ENCODE measurements around the gene SASH1.

The SASH1 gene

DNA sequence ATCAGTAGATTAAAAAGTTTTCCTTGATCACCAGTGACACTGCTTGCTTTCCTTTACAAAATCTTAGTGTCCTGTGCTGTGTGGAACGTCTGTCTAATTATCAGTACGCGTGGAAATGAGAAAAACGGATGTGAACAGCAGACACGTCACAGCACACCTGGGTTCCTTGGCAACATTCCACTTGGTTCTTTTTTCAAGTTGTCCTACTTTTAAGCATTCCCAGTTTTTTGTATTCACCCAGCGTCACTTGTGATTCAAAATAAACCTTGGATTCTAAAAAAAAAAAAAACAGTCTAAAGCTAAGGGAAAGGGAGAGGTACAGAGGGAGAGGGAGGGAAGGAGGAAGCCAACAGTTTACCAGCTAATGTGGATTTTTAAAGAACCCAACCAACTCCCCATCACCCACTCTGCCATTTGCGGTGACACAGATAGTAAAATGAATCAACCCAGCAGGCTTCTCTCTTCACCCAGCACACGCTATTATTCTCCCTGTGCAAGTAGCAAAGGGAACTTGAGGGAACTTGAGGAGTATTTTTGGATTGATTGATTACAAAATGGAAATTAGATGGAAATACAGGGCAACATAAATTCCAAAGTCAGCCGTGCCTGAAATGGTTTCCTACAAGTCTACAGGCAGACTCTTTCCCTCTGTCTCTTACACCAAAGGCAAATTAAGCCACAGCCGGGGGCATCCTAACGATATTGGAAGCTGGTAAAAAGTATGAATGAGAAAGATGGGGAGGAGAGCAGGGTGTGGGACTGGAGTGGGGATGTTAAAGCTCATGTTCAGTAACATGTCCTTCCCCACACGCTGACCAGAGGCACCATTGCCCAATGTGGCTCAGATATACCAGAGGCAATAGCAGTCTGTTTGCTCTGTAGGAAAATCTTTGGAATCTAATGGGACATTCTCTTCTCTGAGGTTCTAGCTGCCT lies 129.8 kb downstream of the SASH1 start:
- no peak overlapping the region for H3K9ac ChIP-seq (ENCODE audit: low read length)

DNA sequence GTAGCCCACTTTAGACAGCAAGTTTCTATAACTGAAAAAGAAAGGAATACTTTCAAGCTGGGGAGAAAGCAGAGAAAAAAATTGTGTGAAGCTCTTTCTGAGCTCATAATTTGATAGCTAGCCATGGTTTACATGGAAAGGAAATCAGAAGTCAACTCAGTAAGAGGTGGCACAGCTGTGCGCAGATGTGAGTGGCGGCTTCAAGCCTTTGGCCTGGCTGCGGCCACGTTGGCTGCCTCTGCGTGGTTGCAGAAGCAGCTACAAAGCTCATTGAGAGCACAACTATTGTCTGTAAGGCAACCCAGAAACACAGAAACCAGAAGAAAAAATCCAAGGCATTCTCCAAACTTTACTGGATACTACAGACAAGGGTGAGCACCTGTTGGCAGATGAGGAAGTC lies 136.9 kb downstream of the SASH1 start:
- Histone ChIP-seq H4K20me1 (ENCODE audit: low read depth, low read length) (no peaks in the 10 kb centered on the region), H3K9me2 (replicated peaks; ENCODE audit: insufficient read depth, low read length) (no peaks in the 10 kb centered on the region), H3K9me3 (ENCODE audit: insufficient read depth, low read length) (no peaks in the 10 kb centered on the region), H3K27ac (ENCODE audit: low read depth, low read length) (no peak overlapping the region), H3K4me3 (ENCODE audit: insufficient read depth, low read length, poor library complexity, severe bottlenecking) (no peak overlapping the region), H2AFZ (ENCODE audit: low read depth, low read length, severe bottlenecking) (no peak overlapping the region), H3K36me3 (ENCODE audit: low read length) (no peaks in the 10 kb centered on the region), H3K79me2 (ENCODE audit: insufficient read depth, low read length) (no peaks in the 10 kb centered on the region), H3F3A (ENCODE audit: insufficient read depth) (no peaks in the 10 kb centered on the region), H3K4me2 (ENCODE audit: low read depth, low read length, poor library complexity, severe bottlenecking) (no peak overlapping the region), H3K27me3 (ENCODE audit: low read length) (no peaks in the 10 kb centered on the region), H3K9ac (ENCODE audit: low read length) (no peak overlapping the region)
- TF ChIP-seq, protein P1, sequence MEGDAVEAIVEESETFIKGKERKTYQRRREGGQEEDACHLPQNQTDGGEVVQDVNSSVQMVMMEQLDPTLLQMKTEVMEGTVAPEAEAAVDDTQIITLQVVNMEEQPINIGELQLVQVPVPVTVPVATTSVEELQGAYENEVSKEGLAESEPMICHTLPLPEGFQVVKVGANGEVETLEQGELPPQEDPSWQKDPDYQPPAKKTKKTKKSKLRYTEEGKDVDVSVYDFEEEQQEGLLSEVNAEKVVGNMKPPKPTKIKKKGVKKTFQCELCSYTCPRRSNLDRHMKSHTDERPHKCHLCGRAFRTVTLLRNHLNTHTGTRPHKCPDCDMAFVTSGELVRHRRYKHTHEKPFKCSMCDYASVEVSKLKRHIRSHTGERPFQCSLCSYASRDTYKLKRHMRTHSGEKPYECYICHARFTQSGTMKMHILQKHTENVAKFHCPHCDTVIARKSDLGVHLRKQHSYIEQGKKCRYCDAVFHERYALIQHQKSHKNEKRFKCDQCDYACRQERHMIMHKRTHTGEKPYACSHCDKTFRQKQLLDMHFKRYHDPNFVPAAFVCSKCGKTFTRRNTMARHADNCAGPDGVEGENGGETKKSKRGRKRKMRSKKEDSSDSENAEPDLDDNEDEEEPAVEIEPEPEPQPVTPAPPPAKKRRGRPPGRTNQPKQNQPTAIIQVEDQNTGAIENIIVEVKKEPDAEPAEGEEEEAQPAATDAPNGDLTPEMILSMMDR (IDR thresholded peaks at IDR 0.05; ENCODE audit: insufficient read depth, low read length, poor library complexity, severe bottlenecking): no peak
- TF ChIP-seq EZH2phosphoT487 (conservative IDR thresholded peaks at IDR 0.05; ENCODE audit: low read length): no peak

More for the DNA sequence above, 129.8 kb downstream of the SASH1 start:
- no peaks in the 10 kb centered on the region for H3K36me3 ChIP-seq (ENCODE audit: low read length)
- TF ChIP-seq, protein P1 (IDR thresholded peaks at IDR 0.05; ENCODE audit: insufficient read depth, low read length, poor library complexity, severe bottlenecking): no peak
- no peak for TF ChIP-seq EZH2phosphoT487 (conservative IDR thresholded peaks at IDR 0.05; ENCODE audit: low read length)
- no peak overlapping the region for H3K4me3 ChIP-seq (ENCODE audit: insufficient read depth, low read length, poor library complexity, severe bottlenecking)
- H3K9me2 ChIP-seq (replicated peaks; ENCODE audit: insufficient read depth, low read length): no peaks in the 10 kb centered on the region
- H2AFZ ChIP-seq (ENCODE audit: low read depth, low read length, severe bottlenecking): no peak overlapping the region
- H3K4me2 ChIP-seq (ENCODE audit: low read depth, low read length, poor library complexity, severe bottlenecking): no peak overlapping the region
- no peak overlapping the region for H3K27ac ChIP-seq (ENCODE audit: low read depth, low read length)
- no peaks in the 10 kb centered on the region for H4K20me1 ChIP-seq (ENCODE audit: low read depth, low read length)
- no peaks in the 10 kb centered on the region for H3K27me3 ChIP-seq (ENCODE audit: low read length)
- no peaks in the 10 kb centered on the region for H3K79me2 ChIP-seq (ENCODE audit: insufficient read depth, low read length)
- H3K9me3 ChIP-seq (ENCODE audit: insufficient read depth, low read length): no peaks in the 10 kb centered on the region
- no peaks in the 10 kb centered on the region for H3F3A ChIP-seq (ENCODE audit: insufficient read depth)

DNA sequence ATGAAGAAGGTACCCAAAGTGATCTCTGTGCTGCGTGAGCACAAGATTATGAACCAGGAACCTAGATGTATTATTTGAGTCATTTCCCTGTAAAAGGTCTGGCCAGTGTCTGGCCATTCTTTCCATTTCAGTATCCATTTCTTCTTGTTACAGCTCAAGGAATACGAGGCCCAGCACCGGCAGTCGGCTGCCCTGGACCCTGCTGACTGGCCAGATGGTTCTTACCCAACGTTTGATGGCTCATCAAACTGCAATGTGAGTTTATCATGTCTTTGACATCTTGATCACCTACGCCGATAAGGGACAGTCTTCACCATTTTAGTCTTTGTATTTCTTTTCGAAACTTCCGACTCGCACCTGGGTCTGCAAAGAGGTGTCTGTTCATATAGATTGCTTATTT lies 144.8 kb downstream of the SASH1 start:
- H4K20me1 ChIP-seq (ENCODE audit: low read depth, low read length): no peaks in the 10 kb centered on the region
- H3K4me3 ChIP-seq (ENCODE audit: insufficient read depth, low read length, poor library complexity, severe bottlenecking): no peak overlapping the region
- no peaks in the 10 kb centered on the region for H3K27me3 ChIP-seq (ENCODE audit: low read length)
- no peaks in the 10 kb centered on the region for H3F3A ChIP-seq (ENCODE audit: insufficient read depth)
- no peak overlapping the region for H3K27ac ChIP-seq (ENCODE audit: low read depth, low read length)
- H3K4me2 ChIP-seq (ENCODE audit: low read depth, low read length, poor library complexity, severe bottlenecking): no peak overlapping the region
- no peaks in the 10 kb centered on the region for H3K36me3 ChIP-seq (ENCODE audit: low read length)
- TF ChIP-seq, protein P1 (IDR thresholded peaks at IDR 0.05; ENCODE audit: insufficient read depth, low read length, poor library complexity, severe bottlenecking): no peak
- no peak for TF ChIP-seq EZH2phosphoT487 (conservative IDR thresholded peaks at IDR 0.05; ENCODE audit: low read length)
- H3K9me3 ChIP-seq (ENCODE audit: insufficient read depth, low read length): no peaks in the 10 kb centered on the region
- H3K9me2 ChIP-seq (replicated peaks; ENCODE audit: insufficient read depth, low read length): no peaks in the 10 kb centered on the region
- no peaks in the 10 kb centered on the region for H3K79me2 ChIP-seq (ENCODE audit: insufficient read depth, low read length)
- no peak overlapping the region for H3K9ac ChIP-seq (ENCODE audit: low read length)
- no peak overlapping the region for H2AFZ ChIP-seq (ENCODE audit: low read depth, low read length, severe bottlenecking)

All from SU-DHL-6 (cell line).